ENCODE measurements around the gene SPRYD3.

SPRYD3 gene

DNA sequence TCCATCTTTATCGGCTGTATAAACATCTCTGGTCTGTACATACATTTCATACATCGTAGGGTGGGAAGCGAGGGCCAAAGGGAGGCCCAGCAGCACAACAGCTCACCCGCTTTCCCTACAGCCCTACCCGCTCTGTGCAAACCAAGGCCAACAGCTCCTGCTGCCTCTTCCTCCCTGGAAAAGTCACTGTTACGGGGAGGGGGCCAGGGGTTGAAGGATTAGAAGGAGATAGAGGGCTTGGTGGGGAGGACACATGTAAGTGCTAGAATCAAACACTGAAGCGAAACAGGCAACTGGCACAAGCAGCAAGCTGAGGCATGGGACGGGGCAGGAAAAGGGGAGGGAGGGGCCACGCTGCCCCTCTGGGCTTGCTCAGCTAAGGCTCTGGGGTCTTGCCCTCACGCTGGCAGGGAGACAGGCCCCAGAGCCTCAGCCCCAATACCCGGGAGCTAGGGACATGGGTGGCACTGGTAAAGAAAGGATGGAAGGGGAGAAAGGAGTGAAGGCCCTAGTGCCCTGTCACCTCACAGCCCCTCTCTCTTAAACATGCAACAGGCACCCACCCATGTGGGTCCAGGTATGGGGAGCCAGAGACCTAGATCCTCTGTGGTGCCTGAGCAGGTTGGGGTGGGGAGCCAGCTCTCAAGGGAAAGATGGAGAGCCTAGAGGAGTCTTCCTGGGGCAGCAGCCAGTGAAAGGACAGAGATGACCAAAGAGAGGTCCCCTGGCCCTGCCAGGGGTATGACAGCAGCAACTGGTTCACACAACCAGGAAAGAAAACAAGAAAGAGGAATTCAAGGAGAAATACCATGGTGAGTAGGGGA lies 14.4 kb downstream of the SPRYD3 start:
- H2AFZ ChIP-seq (ENCODE audit: low read depth, low read length): no peak overlapping the region
- no peaks in the 10 kb centered on the region for H3K27me3 ChIP-seq (ENCODE audit: low read depth, low read length)
- no peak overlapping the region for H3K9ac ChIP-seq (ENCODE audit: low read length)
- H3K4me3 ChIP-seq (ENCODE audit: low read length): no peak overlapping the region
- no peaks in the 10 kb centered on the region for H3K4me1 ChIP-seq (ENCODE audit: low read length)
- TF ChIP-seq EZH2phosphoT487 (IDR thresholded peaks at IDR 0.05; ENCODE audit: low read depth): no peak
- TF ChIP-seq, protein P1, sequence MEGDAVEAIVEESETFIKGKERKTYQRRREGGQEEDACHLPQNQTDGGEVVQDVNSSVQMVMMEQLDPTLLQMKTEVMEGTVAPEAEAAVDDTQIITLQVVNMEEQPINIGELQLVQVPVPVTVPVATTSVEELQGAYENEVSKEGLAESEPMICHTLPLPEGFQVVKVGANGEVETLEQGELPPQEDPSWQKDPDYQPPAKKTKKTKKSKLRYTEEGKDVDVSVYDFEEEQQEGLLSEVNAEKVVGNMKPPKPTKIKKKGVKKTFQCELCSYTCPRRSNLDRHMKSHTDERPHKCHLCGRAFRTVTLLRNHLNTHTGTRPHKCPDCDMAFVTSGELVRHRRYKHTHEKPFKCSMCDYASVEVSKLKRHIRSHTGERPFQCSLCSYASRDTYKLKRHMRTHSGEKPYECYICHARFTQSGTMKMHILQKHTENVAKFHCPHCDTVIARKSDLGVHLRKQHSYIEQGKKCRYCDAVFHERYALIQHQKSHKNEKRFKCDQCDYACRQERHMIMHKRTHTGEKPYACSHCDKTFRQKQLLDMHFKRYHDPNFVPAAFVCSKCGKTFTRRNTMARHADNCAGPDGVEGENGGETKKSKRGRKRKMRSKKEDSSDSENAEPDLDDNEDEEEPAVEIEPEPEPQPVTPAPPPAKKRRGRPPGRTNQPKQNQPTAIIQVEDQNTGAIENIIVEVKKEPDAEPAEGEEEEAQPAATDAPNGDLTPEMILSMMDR (IDR thresholded peaks at IDR 0.05; ENCODE audit: low read depth, low read length): no peak
- H3K79me2 ChIP-seq (ENCODE audit: low read length): no peaks in the 10 kb centered on the region
- H3K4me2 ChIP-seq (ENCODE audit: low read length): no peak overlapping the region
- no peaks in the 10 kb centered on the region for H3K9me3 ChIP-seq (ENCODE audit: insufficient read depth, low read length)
- peaks cover 11% of the 10 kb centered on the region for H3K36me3 ChIP-seq (replicated peaks; ENCODE audit: low read depth, low read length)
- H4K20me1 ChIP-seq (ENCODE audit: insufficient read depth, low read length): no peaks in the 10 kb centered on the region
- no peak overlapping the region for H3K27ac ChIP-seq (ENCODE audit: low read length)

DNA sequence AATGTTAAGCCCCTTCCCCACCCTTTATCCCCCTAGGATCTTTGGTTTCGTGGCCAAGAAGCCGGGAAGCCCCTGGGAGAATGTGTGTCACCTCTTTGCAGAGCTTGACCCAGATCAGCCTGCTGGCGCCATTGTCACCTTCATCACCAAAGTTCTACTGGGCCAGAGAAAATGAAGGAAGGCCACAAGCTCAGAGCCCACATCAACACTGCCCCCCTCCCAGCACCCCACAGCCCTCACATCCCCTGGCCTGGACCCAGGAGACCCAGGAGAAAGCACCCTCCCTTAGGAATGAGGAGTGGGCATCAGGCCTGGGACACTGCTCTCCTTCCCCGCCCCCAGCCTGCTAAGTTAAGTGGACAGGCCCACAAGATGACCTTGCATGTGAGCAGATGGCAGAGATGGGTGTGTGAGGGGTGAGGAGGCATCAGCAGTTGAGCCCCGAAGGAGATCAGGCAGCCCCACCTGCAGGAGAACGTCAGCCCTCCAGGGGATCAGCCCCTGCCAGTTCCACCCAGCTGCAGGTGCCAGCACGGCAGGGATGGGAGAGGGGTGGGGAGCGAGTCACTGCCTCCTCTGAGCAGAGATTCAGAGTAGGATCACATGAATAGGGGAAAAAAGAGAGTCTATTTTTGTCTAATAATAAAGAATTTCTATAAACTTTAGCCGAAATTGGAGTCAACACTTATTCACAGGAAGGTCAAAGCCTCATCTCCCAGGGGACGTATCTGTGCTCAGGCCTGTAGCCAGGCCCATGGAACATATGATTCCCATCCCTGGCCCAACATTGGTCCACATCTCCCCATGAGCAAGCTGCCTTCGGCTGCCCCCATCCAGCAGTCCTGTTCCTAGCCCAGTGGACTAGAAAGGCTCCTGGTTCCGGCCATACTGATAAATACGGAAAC lies 15.2 kb downstream of the SPRYD3 start:
- Histone ChIP-seq H3K27me3 (ENCODE audit: low read depth, low read length) (no peaks in the 10 kb centered on the region), H3K9ac (ENCODE audit: low read length) (no peak overlapping the region), H3K4me3 (ENCODE audit: low read length) (no peak overlapping the region), H3K9me3 (ENCODE audit: insufficient read depth, low read length) (no peaks in the 10 kb centered on the region), H4K20me1 (ENCODE audit: insufficient read depth, low read length) (no peaks in the 10 kb centered on the region), H3K27ac (ENCODE audit: low read length) (no peak overlapping the region), H3K4me1 (ENCODE audit: low read length) (no peaks in the 10 kb centered on the region), H3K36me3 (replicated peaks; ENCODE audit: low read depth, low read length) (peaks cover 11% of the 10 kb centered on the region), H3K79me2 (ENCODE audit: low read length) (no peaks in the 10 kb centered on the region), H3K4me2 (ENCODE audit: low read length) (no peak overlapping the region), H2AFZ (ENCODE audit: low read depth, low read length) (no peak overlapping the region)
- TF ChIP-seq EZH2phosphoT487 (IDR thresholded peaks at IDR 0.05; ENCODE audit: low read depth): no peak
- TF ChIP-seq, protein P1 (IDR thresholded peaks at IDR 0.05; ENCODE audit: low read depth, low read length): no peak

DNA sequence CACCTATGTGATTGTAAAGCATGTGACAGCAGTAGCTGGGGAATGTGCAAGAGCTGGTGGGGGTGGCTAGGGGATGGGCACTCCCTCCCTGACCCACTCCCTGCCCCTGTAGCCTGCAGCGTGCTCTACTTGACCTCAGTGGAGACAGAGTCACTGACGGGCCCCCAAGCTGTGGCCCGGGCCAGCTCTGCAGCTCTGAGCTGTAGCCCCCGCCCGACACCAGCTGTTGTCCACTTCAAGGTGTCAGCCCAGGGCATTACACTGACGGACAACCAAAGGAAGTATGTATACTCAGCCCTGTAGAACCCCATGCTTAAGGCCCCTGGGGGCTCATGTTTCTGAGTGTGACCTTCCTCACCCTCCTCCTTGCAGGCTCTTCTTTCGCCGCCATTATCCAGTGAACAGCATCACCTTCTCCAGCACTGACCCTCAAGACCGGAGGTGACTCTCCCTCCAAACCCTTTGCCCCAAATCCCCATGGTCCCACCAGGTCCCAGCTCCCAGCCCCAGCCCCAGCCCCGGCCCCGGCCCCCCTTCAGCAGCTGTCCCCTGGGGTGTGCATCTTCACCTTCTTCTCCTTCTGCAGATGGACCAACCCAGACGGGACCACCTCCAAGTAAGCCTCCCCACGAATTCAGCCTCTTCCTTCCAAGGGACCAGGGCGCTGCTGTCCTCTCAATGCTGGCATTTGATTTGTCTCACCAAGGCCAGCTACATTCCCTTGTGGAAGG lies 16.0 kb downstream of the SPRYD3 start:
- no peak overlapping the region for H3K4me3 ChIP-seq (ENCODE audit: low read length)
- H4K20me1 ChIP-seq (ENCODE audit: insufficient read depth, low read length): no peaks in the 10 kb centered on the region
- H3K36me3 ChIP-seq (replicated peaks; ENCODE audit: low read depth, low read length): peaks cover 11% of the 10 kb centered on the region
- no peak overlapping the region for H2AFZ ChIP-seq (ENCODE audit: low read depth, low read length)
- H3K9me3 ChIP-seq (ENCODE audit: insufficient read depth, low read length): no peaks in the 10 kb centered on the region
- no peaks in the 10 kb centered on the region for H3K79me2 ChIP-seq (ENCODE audit: low read length)
- no peak overlapping the region for H3K4me2 ChIP-seq (ENCODE audit: low read length)
- no peak overlapping the region for H3K9ac ChIP-seq (ENCODE audit: low read length)
- no peaks in the 10 kb centered on the region for H3K27me3 ChIP-seq (ENCODE audit: low read depth, low read length)
- H3K27ac ChIP-seq (ENCODE audit: low read length): no peak overlapping the region
- H3K4me1 ChIP-seq (ENCODE audit: low read length): no peaks in the 10 kb centered on the region
- TF ChIP-seq, protein P1 (IDR thresholded peaks at IDR 0.05; ENCODE audit: low read depth, low read length): no peak
- TF ChIP-seq EZH2phosphoT487 (IDR thresholded peaks at IDR 0.05; ENCODE audit: low read depth): no peak
